ENCODE results near the gene NUDT3.
"Not testable (repeated sequence)": the region's sequence is repeated elsewhere in the genome, so short reads cannot be mapped to it uniquely, and the experiment has no call there.

The NUDT3 gene

GRCh38 chr6:34392497-34393190 is at the start of gene NUDT3:
TSS of gene NUDT3 (minus strand) at chr6:34392669. CDS start at chr6:34392362, 307 bp downstream.
- peak; percentile 84 for DNase-seq

- no peak for DNase-seq
Measured at GRCh38 chr6:34441526-34441925, 49.1 kb upstream of the NUDT3 start.

- DNase-seq, result no peak
Measured at GRCh38 chr6:34439442-34439841, 47.0 kb upstream of the NUDT3 start.

- DNase-seq, result no peak
Measured at GRCh38 chr6:34438705-34439104, 46.2 kb upstream of the NUDT3 start.

- no peak for DNase-seq
Measured at GRCh38 chr6:34437644-34437970, 45.1 kb upstream of the NUDT3 start.

GRCh38 chr6:34436803-34437643 is 44.6 kb upstream of the NUDT3 start:
- DNase-seq, result no peak

- no peak for DNase-seq
Measured at GRCh38 chr6:34435916-34436315, 43.4 kb upstream of the NUDT3 start.

- DNase-seq, result peak; percentile 89
Measured at GRCh38 chr6:34425498-34426410, 33.3 kb upstream of the NUDT3 start, which contains the start of gene RPS10. TSS of gene RPS10 (minus strand) at chr6:34426069. CDS start at chr6:34425221, 848 bp downstream.

GRCh38 chr6:34425132-34425497 is 32.6 kb upstream of the NUDT3 start:
- DNase-seq, result no peak

GRCh38 chr6:34424200-34425131 is 32.0 kb upstream of the NUDT3 start:
- DNase-seq, result no peak

GRCh38 chr6:34423254-34423653 is 30.8 kb upstream of the NUDT3 start:
- DNase-seq, result no peak

GRCh38 chr6:34418367-34418766 is 25.9 kb upstream of the NUDT3 start:
- no peak for DNase-seq

GRCh38 chr6:34416877-34417371 is 24.5 kb upstream of the NUDT3 start:
- no peak for DNase-seq

GRCh38 chr6:34414999-34415858 is 22.8 kb upstream of the NUDT3 start:
- peak; percentile 77 for DNase-seq

GRCh38 chr6:34412643-34413214 is 20.3 kb upstream of the NUDT3 start:
- no peak for DNase-seq

- no peak for DNase-seq
Measured at GRCh38 chr6:34412016-34412415, 19.5 kb upstream of the NUDT3 start.

- not testable (repeated sequence) for DNase-seq
Measured at GRCh38 chr6:34407915-34408314, 15.4 kb upstream of the NUDT3 start.

GRCh38 chr6:34396518-34396917 is 4.0 kb upstream of the NUDT3 start:
- DNase-seq, result no peak

GRCh38 chr6:34393966-34394305 is 1.5 kb upstream of the NUDT3 start:
- no peak for DNase-seq

GRCh38 chr6:34393191-34393965 is 909 bp upstream of the NUDT3 start:
- no peak for DNase-seq
